Measurements from ENCODE around the gene CIT. TPM values are rescaled to one million over a fixed set of nuclear protein-coding genes. Genes with fewer than 3 reads are reported as not detected.

Gene CIT
- total RNA-seq, 1 donor from 2014 or later: 0.87 TPM

Small RNA genes within 50 kb of the gene (microRNA-seq; reads per million reads assigned to microRNA genes)
- not detected for gene MIR1178 (ENCODE audit: borderline number of aligned reads)

Other genes with a start within 250 kb of the CIT start
- 12.1 TPM for gene PRKAB1, start 209.2 kb downstream of the CIT start, total RNA-seq
- gene BICDL1, start 111.9 kb upstream of the CIT start, total RNA-seq: 4.7 TPM
- gene RAB35, start 239.4 kb upstream of the CIT start, total RNA-seq: 24.0 TPM

All from left ventricle myocardium superior (tissue), 1 donor.